ENCODE data around the gene C2CD4C.
"Not testable (repeated sequence)": the region's sequence is repeated elsewhere in the genome, so short reads cannot be mapped to it uniquely, and the experiment has no call there.

The C2CD4C gene

GRCh38 chr19:408902-409515 lies at the start of gene C2CD4C:
Gene C2CD4C, minus strand, starts transcription at chr19:409147. Its CDS starts 786 bp downstream, at chr19:408361.
- DNase-seq (ENCODE audit: low spot score): peak; percentile 70

- no peak for DNase-seq (ENCODE audit: low spot score)
Observed at GRCh38 chr19:458091-459042, 49.4 kb upstream of the C2CD4C start.

GRCh38 chr19:457636-458035 lies 48.7 kb upstream of the C2CD4C start:
- DNase-seq (ENCODE audit: low spot score): no peak

GRCh38 chr19:456547-457110 lies 47.7 kb upstream of the C2CD4C start:
- no peak for DNase-seq (ENCODE audit: low spot score)

- no peak for DNase-seq (ENCODE audit: low spot score)
Observed at GRCh38 chr19:455851-456546, 47.1 kb upstream of the C2CD4C start.

GRCh38 chr19:455031-455705 lies 46.2 kb upstream of the C2CD4C start:
- DNase-seq (ENCODE audit: low spot score): no peak

GRCh38 chr19:453606-454005 lies 44.7 kb upstream of the C2CD4C start:
- no peak for DNase-seq (ENCODE audit: low spot score)

GRCh38 chr19:452829-453228 lies 43.9 kb upstream of the C2CD4C start:
- no peak for DNase-seq (ENCODE audit: low spot score)

GRCh38 chr19:450912-451481 lies 42.0 kb upstream of the C2CD4C start:
- not testable (repeated sequence) for DNase-seq (ENCODE audit: low spot score)

- DNase-seq (ENCODE audit: low spot score): no peak
Observed at GRCh38 chr19:449916-450315, 41.0 kb upstream of the C2CD4C start.

- DNase-seq (ENCODE audit: low spot score): no peak
Observed at GRCh38 chr19:447816-448560, 39.0 kb upstream of the C2CD4C start.

GRCh38 chr19:447064-447426 lies 38.1 kb upstream of the C2CD4C start:
- no peak for DNase-seq (ENCODE audit: low spot score)

GRCh38 chr19:444677-445210 lies 35.8 kb upstream of the C2CD4C start:
- no peak for DNase-seq (ENCODE audit: low spot score)

- no peak for DNase-seq (ENCODE audit: low spot score)
Observed at GRCh38 chr19:443005-443404, 34.1 kb upstream of the C2CD4C start.

- no peak for DNase-seq (ENCODE audit: low spot score)
Observed at GRCh38 chr19:442085-442484, 33.1 kb upstream of the C2CD4C start.

GRCh38 chr19:441213-441836 lies 32.4 kb upstream of the C2CD4C start:
- DNase-seq (ENCODE audit: low spot score): no peak

- no peak for DNase-seq (ENCODE audit: low spot score)
Observed at GRCh38 chr19:440391-441212, 31.7 kb upstream of the C2CD4C start.

- DNase-seq (ENCODE audit: low spot score): no peak
Observed at GRCh38 chr19:439167-439900, 30.4 kb upstream of the C2CD4C start.

Measured in AG08396 (cell line).